SK-N-SH treated with all-trans-retinoic acid at 6 μM for 48 hours (cell line): ENCODE data around the gene ISOC2.

Source experiments
- ATAC-seq: fragments of 200-7000 bp; cut with Tn5 transposase; 3 replicates; pipeline ENCODE4 v1.9.1; 2020; ENCODE audit warnings: mild to moderate bottlenecking, moderate library complexity
- BACH2 ChIP-seq: fragments of 250-450 bp; sonication (Bioruptor Pico); IDR thresholded peaks from 2 replicates; pipeline ENCODE4 v1.9.0; 2021; ENCODE audit warnings: mild to moderate bottlenecking, borderline replicate concordance
- CSDC2 ChIP-seq: fragments of 250-450 bp; sonication (Bioruptor Pico); IDR thresholded peaks from 2 replicates; pipeline ENCODE4 v1.5.0; 2020; ENCODE audit warnings: mild to moderate bottlenecking, moderate library complexity
- ESRRG ChIP-seq: fragments of 250-450 bp; sonication (Bioruptor Pico); IDR thresholded peaks from 2 replicates; pipeline ENCODE4 v1.6.1; 2021; ENCODE audit warnings: mild to moderate bottlenecking
- GLIS3 ChIP-seq: fragments of 250-450 bp; sonication (Bioruptor Pico); IDR thresholded peaks from 2 replicates; pipeline ENCODE4 v1.5.0; 2020; ENCODE audit warnings: mild to moderate bottlenecking, moderate library complexity
- ISL1 ChIP-seq: fragments of 250-450 bp; sonication (Bioruptor Pico); IDR thresholded peaks from 2 replicates; pipeline ENCODE4 v2.1.2; 2022; ENCODE audit warnings: mild to moderate bottlenecking, moderate library complexity
- OSR1 ChIP-seq: fragments of 250-450 bp; sonication (Bioruptor Pico); IDR thresholded peaks from 2 replicates; pipeline ENCODE4 v1.8.0; 2022; ENCODE audit warnings: moderate library complexity, mild to moderate bottlenecking, inconsistent platforms
- PPARA ChIP-seq: fragments of 250-450 bp; sonication (Bioruptor Pico); IDR thresholded peaks from 2 replicates; pipeline ENCODE4 v1.5.0; 2020; ENCODE audit warnings: mild to moderate bottlenecking, borderline replicate concordance
- RARB ChIP-seq: fragments of 250-450 bp; sonication (Bioruptor Pico); IDR thresholded peaks from 2 replicates; pipeline ENCODE4 v1.8.0; 2021; ENCODE audit warnings: mild to moderate bottlenecking, moderate library complexity
- SNAI2 ChIP-seq: fragments of 250-450 bp; sonication (Bioruptor Pico); IDR thresholded peaks from 2 replicates; pipeline ENCODE4 v1.5.0; 2020; ENCODE audit warnings: mild to moderate bottlenecking, moderate library complexity
- TCF4 ChIP-seq: fragments of 250-450 bp; sonication (Bioruptor Pico); IDR thresholded peaks from 2 replicates; pipeline ENCODE4 v1.8.0; 2021; ENCODE audit warnings: mild to moderate bottlenecking, moderate library complexity, borderline replicate concordance
- ZC3H10 ChIP-seq: fragments of 250-450 bp; sonication (Bioruptor Pico); IDR thresholded peaks from 2 replicates; pipeline ENCODE4 v1.5.1; 2021; ENCODE audit warnings: mild to moderate bottlenecking, moderate library complexity
- ZFP3 ChIP-seq: fragments of 250-450 bp; sonication (Bioruptor Pico); IDR thresholded peaks from 2 replicates; pipeline ENCODE4 v1.5.0; 2020; ENCODE audit warnings: mild to moderate bottlenecking, moderate library complexity
- ZFP30 ChIP-seq: fragments of 450-650 bp; formaldehyde crosslinking; IDR thresholded peaks from 2 replicates; pipeline ENCODE4 v1.5.0; 2022; ENCODE audit warnings: mild to moderate bottlenecking, moderate library complexity
- ZNF565 ChIP-seq: fragments of 450-650 bp; formaldehyde crosslinking; conservative IDR thresholded peaks from 2 replicates; pipeline ENCODE4 v1.5.0; 2020; ENCODE audit warnings: low read depth, mild to moderate bottlenecking, moderate library complexity
- ZNF70 ChIP-seq: fragments of 450-650 bp; formaldehyde crosslinking; IDR thresholded peaks from 2 replicates; pipeline ENCODE4 v1.5.0; 2020; ENCODE audit warnings: mild to moderate bottlenecking, moderate library complexity
- ZNF8 ChIP-seq: fragments of 450-650 bp; formaldehyde crosslinking; IDR thresholded peaks from 2 replicates; pipeline ENCODE4 v1.5.0; 2020; ENCODE audit warnings: mild to moderate bottlenecking, moderate library complexity
- TF ChIP-seq, protein P1 (sequence below): fragments of 250-450 bp; sonication (Bioruptor Pico); IDR thresholded peaks from 2 replicates; pipeline ENCODE4 v1.8.0; 2020; ENCODE audit warnings: mild to moderate bottlenecking, moderate library complexity, borderline replicate concordance
- TF ChIP-seq, protein P2 (sequence below): fragments of 250-450 bp; sonication (Bioruptor Pico); IDR thresholded peaks from 2 replicates; pipeline ENCODE4 v1.5.1; 2020; ENCODE audit warnings: low read depth, mild to moderate bottlenecking, moderate library complexity
- TF ChIP-seq, protein P3 (sequence below): fragments of 250-450 bp; sonication (Bioruptor Pico); IDR thresholded peaks from 2 replicates; pipeline ENCODE4 v1.5.0; 2020; ENCODE audit warnings: mild to moderate bottlenecking, moderate library complexity
- TF ChIP-seq, protein P4 (sequence below): fragments of 250-450 bp; sonication (Bioruptor Pico); IDR thresholded peaks from 2 replicates; pipeline ENCODE4 v1.8.0; 2021; ENCODE audit warnings: low read depth, mild to moderate bottlenecking, moderate library complexity, borderline replicate concordance

The ISOC2 gene

DNA sequence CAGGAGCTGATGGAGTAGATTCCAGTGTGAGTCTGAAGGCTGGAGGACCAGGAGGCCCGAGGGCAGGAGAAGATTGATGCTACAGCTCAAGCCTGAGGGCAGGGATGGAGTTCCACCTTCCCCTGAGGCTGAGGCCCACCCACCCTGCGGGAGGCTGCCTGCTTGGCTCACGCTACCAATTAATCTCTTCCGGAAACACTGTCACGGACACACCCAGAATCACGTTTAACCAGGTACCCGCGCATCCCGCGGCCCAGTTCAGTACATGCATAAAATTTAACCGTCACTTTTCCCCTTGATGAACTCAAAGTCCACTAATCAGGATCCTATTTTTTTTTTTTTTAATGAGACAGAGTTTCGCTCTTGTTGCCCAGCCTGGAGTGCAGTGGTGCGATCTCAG, 9.8 kb upstream of the ISOC2 start (continued):
- TF ChIP-seq, protein P1, sequence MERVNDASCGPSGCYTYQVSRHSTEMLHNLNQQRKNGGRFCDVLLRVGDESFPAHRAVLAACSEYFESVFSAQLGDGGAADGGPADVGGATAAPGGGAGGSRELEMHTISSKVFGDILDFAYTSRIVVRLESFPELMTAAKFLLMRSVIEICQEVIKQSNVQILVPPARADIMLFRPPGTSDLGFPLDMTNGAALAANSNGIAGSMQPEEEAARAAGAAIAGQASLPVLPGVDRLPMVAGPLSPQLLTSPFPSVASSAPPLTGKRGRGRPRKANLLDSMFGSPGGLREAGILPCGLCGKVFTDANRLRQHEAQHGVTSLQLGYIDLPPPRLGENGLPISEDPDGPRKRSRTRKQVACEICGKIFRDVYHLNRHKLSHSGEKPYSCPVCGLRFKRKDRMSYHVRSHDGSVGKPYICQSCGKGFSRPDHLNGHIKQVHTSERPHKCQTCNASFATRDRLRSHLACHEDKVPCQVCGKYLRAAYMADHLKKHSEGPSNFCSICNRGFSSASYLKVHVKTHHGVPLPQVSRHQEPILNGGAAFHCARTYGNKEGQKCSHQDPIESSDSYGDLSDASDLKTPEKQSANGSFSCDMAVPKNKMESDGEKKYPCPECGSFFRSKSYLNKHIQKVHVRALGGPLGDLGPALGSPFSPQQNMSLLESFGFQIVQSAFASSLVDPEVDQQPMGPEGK (CRISPR knock-in tag) = no peak
- TF ChIP-seq ZNF565 (CRISPR knock-in tag) = no peak
- TF ChIP-seq, protein P2, sequence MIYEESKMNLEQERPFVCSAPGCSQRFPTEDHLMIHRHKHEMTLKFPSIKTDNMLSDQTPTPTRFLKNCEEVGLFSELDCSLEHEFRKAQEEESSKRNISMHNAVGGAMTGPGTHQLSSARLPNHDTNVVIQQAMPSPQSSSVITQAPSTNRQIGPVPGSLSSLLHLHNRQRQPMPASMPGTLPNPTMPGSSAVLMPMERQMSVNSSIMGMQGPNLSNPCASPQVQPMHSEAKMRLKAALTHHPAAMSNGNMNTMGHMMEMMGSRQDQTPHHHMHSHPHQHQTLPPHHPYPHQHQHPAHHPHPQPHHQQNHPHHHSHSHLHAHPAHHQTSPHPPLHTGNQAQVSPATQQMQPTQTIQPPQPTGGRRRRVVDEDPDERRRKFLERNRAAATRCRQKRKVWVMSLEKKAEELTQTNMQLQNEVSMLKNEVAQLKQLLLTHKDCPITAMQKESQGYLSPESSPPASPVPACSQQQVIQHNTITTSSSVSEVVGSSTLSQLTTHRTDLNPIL (CRISPR knock-in tag) = no peak
- no peak for TF ChIP-seq RARB (CRISPR knock-in tag)
- TF ChIP-seq ZNF8 = no peak
- no peak for TF ChIP-seq ZFP30
- no peak for TF ChIP-seq OSR1
- TF ChIP-seq GLIS3 (CRISPR knock-in tag) = no peak

DNA sequence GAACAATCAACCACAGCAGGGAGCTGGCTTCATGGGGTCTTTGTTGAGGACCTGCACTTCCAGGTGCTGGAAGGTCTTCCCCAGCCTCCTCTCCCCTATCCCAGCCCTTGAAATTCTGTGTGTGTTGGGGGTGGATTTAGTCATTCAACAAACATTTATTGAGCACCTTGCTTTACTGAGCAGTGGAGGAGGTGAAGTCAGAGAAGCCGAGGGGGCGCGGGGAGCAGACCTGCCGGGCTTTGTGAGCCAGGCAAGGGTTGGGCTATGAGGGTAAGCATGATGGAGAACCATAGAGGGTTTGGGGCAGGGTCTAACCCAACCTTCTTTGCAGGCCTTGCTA, 6.6 kb upstream of the ISOC2 start:
- TF ChIP-seq, protein P1 (CRISPR knock-in tag) = no peak
- TF ChIP-seq ZFP30 (no peak), CSDC2 (no peak), ZFP3 (CRISPR knock-in tag) (no peak), SNAI2 (CRISPR knock-in tag) (no peak), ZC3H10 (no peak), OSR1 (no peak), TCF4 (CRISPR knock-in tag) (no peak), PPARA (CRISPR knock-in tag) (no peak), ZNF8 (no peak), ESRRG (CRISPR knock-in tag) (no peak), GLIS3 (CRISPR knock-in tag) (no peak), ISL1 (CRISPR knock-in tag) (no peak)
- TF ChIP-seq, protein P3, sequence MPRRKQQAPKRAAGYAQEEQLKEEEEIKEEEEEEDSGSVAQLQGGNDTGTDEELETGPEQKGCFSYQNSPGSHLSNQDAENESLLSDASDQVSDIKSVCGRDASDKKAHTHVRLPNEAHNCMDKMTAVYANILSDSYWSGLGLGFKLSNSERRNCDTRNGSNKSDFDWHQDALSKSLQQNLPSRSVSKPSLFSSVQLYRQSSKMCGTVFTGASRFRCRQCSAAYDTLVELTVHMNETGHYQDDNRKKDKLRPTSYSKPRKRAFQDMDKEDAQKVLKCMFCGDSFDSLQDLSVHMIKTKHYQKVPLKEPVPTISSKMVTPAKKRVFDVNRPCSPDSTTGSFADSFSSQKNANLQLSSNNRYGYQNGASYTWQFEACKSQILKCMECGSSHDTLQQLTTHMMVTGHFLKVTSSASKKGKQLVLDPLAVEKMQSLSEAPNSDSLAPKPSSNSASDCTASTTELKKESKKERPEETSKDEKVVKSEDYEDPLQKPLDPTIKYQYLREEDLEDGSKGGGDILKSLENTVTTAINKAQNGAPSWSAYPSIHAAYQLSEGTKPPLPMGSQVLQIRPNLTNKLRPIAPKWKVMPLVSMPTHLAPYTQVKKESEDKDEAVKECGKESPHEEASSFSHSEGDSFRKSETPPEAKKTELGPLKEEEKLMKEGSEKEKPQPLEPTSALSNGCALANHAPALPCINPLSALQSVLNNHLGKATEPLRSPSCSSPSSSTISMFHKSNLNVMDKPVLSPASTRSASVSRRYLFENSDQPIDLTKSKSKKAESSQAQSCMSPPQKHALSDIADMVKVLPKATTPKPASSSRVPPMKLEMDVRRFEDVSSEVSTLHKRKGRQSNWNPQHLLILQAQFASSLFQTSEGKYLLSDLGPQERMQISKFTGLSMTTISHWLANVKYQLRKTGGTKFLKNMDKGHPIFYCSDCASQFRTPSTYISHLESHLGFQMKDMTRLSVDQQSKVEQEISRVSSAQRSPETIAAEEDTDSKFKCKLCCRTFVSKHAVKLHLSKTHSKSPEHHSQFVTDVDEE (CRISPR knock-in tag) = no peak
- TF ChIP-seq, protein P2 (CRISPR knock-in tag) = no peak
- TF ChIP-seq, protein P4, sequence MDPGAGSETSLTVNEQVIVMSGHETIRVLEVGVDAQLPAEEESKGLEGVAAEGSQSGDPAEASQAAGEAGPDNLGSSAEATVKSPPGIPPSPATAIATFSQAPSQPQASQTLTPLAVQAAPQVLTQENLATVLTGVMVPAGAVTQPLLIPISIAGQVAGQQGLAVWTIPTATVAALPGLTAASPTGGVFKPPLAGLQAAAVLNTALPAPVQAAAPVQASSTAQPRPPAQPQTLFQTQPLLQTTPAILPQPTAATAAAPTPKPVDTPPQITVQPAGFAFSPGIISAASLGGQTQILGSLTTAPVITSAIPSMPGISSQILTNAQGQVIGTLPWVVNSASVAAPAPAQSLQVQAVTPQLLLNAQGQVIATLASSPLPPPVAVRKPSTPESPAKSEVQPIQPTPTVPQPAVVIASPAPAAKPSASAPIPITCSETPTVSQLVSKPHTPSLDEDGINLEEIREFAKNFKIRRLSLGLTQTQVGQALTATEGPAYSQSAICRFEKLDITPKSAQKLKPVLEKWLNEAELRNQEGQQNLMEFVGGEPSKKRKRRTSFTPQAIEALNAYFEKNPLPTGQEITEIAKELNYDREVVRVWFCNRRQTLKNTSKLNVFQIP (CRISPR knock-in tag) = no peak
- ATAC-seq = no peak

DNA sequence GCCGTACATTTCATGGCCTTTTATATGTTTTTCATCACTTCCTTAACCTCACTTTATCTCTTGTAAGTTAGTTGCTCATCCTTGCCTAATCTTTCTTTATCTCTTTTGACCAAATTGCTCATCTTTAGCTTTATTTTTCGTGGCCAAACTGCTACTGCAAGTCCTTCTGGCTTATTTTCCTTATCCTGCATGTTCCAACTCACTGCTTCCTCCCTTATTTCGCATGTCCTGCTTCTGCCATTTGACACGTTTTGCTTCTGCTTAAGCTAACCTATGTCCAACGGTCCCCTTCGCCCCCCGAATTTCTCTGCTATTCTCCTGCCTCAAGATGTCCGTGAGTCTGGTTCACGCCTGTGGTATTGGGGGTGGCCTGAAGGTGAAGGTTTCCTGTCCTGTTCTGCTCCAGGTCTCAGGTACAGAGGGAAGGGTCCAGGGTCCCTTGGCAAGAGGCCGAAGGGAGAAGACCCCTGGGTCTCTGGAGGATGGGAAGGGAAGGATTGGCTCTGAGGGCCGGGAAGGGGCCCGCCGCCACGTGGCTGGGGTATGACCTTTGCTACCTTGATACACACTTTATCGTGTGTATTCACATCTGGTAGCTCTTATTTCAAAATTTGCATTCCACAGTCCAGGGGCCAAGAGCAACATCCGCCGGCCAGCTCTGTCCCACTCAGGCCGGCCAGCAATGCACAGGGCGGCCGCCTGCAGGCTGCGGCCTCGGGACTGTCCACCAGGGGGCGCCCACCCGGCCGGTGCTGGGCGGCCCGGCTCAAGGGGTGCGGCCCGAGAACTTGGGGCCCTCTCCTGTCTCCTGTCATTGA, 6.0 kb upstream of the ISOC2 start:
- peak; percentile 97 for ATAC-seq
- TF ChIP-seq GLIS3 (CRISPR knock-in tag) (no peak), ZFP30 (no peak), TCF4 (CRISPR knock-in tag) (no peak), RARB (CRISPR knock-in tag) (no peak), ZNF70 (no peak), OSR1 (no peak), ESRRG (CRISPR knock-in tag) (no peak), ISL1 (CRISPR knock-in tag) (no peak), BACH2 (CRISPR knock-in tag) (no peak), SNAI2 (CRISPR knock-in tag) (no peak), ZNF565 (CRISPR knock-in tag) (no peak)
- TF ChIP-seq, protein P1 (CRISPR knock-in tag) = no peak
- TF ChIP-seq, protein P3 (CRISPR knock-in tag) = no peak
